Measurements from ENCODE around the gene EBPL. TPM values are rescaled to one million over a fixed set of nuclear protein-coding genes. Genes with fewer than 3 reads are reported as not detected.
A peak's percentile ranks its signal among the peaks of the same experiment; 100 is the strongest.

EBPL gene
- 26.4 TPM for total RNA-seq (ENCODE audit: unreplicated experiment)
- long read RNA-seq, transcript EBPL-201 (4 exons, 914 nt) = major isoform, 15 of 30 reads
- long read RNA-seq, transcript EBPL-206 (3 exons, 810 nt) = minor isoform, 7 of 30 reads
- long read RNA-seq, partial matches to known transcripts = 1 of 30 reads
- long read RNA-seq, other reads (novel, unspliced or antisense) = 2 of 30 reads

- DNase-seq = peak; percentile 98
- H3K9me3 Mint-ChIP-seq (ENCODE audit: unreplicated experiment) = peaks cover 5% of the 10 kb centered on the region
- TF ChIP-seq, protein P1, sequence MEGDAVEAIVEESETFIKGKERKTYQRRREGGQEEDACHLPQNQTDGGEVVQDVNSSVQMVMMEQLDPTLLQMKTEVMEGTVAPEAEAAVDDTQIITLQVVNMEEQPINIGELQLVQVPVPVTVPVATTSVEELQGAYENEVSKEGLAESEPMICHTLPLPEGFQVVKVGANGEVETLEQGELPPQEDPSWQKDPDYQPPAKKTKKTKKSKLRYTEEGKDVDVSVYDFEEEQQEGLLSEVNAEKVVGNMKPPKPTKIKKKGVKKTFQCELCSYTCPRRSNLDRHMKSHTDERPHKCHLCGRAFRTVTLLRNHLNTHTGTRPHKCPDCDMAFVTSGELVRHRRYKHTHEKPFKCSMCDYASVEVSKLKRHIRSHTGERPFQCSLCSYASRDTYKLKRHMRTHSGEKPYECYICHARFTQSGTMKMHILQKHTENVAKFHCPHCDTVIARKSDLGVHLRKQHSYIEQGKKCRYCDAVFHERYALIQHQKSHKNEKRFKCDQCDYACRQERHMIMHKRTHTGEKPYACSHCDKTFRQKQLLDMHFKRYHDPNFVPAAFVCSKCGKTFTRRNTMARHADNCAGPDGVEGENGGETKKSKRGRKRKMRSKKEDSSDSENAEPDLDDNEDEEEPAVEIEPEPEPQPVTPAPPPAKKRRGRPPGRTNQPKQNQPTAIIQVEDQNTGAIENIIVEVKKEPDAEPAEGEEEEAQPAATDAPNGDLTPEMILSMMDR (IDR thresholded peaks at IDR 0.05; ENCODE audit: partially characterized antibody, unreplicated experiment) = no peak
- H3K4me1 Mint-ChIP-seq (ENCODE audit: low read depth, unreplicated experiment) = peaks cover 8% of the 10 kb centered on the region
- H3K27me3 Mint-ChIP-seq (ENCODE audit: unreplicated experiment) = peaks cover 2% of the 10 kb centered on the region
- H3K4me3 Mint-ChIP-seq (ENCODE audit: unreplicated experiment) = peak within 1 kb of the TSS; percentile 96
- H3K36me3 Mint-ChIP-seq (ENCODE audit: unreplicated experiment) = no peaks in the 10 kb centered on the region
- peak within 1 kb of the TSS; percentile 96 for H3K27ac Mint-ChIP-seq (ENCODE audit: unreplicated experiment)
These were observed at the start of gene EBPL for GRCh38 chr13:49690995-49691784. EBPL (minus strand) TSS chr13:49691486; CDS start chr13:49691424, 62 bp downstream.

GRCh38 chr13:49740870-49741269 is 49.6 kb upstream of the EBPL start:
- H3K27ac Mint-ChIP-seq (ENCODE audit: unreplicated experiment) = no peak overlapping the region
- H3K36me3 Mint-ChIP-seq (ENCODE audit: unreplicated experiment) = no peaks in the 10 kb centered on the region
- TF ChIP-seq, protein P1 (IDR thresholded peaks at IDR 0.05; ENCODE audit: partially characterized antibody, unreplicated experiment) = no peak
- no peak for DNase-seq
- no peaks in the 10 kb centered on the region for H3K27me3 Mint-ChIP-seq (ENCODE audit: unreplicated experiment)
- peaks cover 4% of the 10 kb centered on the region for H3K9me3 Mint-ChIP-seq (ENCODE audit: unreplicated experiment)
- peaks cover 9% of the 10 kb centered on the region for H3K4me1 Mint-ChIP-seq (ENCODE audit: low read depth, unreplicated experiment)
- H3K4me3 Mint-ChIP-seq (ENCODE audit: unreplicated experiment) = no peak overlapping the region

DNA sequence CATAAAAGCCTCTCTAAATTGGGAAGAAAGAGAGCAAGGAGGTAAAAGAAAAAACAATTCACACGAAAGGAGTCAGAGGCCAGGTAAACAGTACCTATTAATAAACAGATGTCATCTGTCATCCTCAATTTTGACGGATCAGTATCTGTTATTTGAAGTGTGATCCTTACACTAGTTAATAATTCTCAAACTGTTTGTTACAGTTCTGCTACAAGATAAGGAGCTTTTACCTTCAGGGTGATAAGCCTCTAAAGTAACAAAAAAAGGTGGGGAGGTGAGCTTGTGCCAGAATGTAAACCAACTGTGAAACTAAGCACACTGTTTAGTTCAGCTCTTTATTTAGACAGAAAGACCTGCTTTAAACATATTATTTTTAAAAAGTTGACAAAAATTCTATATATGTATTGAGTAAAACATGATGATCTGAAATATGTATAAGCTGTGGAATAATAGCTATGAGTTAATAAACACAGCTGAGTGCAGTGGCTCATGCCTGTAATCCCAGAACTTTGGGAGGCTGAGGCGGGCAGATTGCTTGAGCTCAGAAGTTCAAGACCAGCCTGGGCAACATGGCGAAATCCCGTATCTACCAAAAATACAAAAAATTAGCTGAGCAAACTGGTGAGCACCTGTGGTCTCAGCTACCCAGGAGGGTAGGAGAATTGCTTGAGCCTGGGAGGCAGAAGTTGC is 48.4 kb upstream of the EBPL start:
- Mint-ChIP-seq H3K9me3 (ENCODE audit: unreplicated experiment) (peaks cover 4% of the 10 kb centered on the region), H3K27ac (ENCODE audit: unreplicated experiment) (no peak overlapping the region), H3K4me3 (ENCODE audit: unreplicated experiment) (no peak overlapping the region), H3K4me1 (ENCODE audit: low read depth, unreplicated experiment) (peaks cover 9% of the 10 kb centered on the region), H3K27me3 (ENCODE audit: unreplicated experiment) (no peaks in the 10 kb centered on the region), H3K36me3 (ENCODE audit: unreplicated experiment) (no peaks in the 10 kb centered on the region)
- TF ChIP-seq, protein P1 (IDR thresholded peaks at IDR 0.05; ENCODE audit: partially characterized antibody, unreplicated experiment) = no peak
- DNase-seq = no peak

DNA sequence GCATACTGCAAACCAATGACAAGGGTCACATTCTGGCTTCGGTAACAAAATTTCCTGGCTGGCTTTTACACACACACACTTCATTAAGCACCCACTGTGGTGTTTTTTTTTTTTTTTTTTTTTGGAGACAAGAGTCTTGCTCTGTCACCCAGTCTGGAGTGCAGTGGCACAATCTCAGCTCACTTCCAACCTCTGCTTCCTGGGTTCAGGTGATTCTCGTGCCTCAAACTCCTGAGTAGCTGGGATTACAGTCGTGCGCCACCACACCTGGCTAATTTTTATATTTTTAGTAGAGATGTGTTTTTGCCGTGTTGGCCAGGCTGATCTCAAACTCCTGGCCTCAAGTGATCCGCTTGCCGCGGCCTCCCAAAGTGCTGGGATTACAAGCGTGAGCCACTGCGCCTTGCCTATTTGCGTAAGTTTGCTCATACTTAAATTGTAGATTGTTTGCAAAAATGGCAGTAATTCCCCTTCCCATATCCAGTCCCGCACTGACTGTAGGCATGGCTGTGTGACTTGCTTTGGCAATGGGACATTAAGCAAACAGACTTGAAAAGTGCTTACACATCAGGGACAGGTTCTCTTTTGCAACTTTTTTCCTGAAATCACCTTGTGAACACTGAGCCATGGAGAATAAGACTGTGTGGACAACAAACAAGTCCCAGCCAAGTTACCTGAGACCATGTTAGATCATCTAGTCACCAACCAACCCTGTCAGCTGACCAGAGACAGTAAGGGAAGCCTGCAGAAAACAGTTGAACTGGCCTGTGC is 42.1 kb upstream of the EBPL start:
- Mint-ChIP-seq H3K4me3 (ENCODE audit: unreplicated experiment) (no peak overlapping the region), H3K4me1 (ENCODE audit: low read depth, unreplicated experiment) (no peaks in the 10 kb centered on the region), H3K27me3 (ENCODE audit: unreplicated experiment) (no peaks in the 10 kb centered on the region), H3K9me3 (ENCODE audit: unreplicated experiment) (no peaks in the 10 kb centered on the region), H3K27ac (ENCODE audit: unreplicated experiment) (no peak overlapping the region), H3K36me3 (ENCODE audit: unreplicated experiment) (peaks cover 4% of the 10 kb centered on the region)
- no peak for DNase-seq
- TF ChIP-seq, protein P1 (IDR thresholded peaks at IDR 0.05; ENCODE audit: partially characterized antibody, unreplicated experiment) = no peak
